Measurements from ENCODE around the gene ANGPTL1.
"Not testable (repeated sequence)": the region's sequence is repeated elsewhere in the genome, so short reads cannot be mapped to it uniquely, and the experiment has no call there.

ANGPTL1 gene

DNA sequence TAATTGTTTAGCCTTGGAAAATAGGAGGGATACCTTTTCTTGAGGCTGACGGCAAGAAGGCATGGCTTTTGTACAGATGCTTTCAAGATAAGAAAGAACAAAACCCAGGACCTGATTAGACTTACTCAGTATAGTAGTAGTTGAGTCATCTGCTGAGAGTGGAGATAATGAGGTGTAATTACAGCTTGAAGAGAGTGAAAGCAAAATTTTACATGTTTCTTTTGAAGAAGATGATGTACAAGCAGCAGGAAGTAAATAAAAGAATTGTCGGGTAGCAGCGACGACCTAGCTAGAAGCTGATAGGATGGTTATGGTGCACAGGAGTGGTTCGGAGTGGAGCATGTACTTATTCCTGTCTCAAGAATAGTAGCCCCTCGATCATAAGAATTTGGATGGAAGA lies 6.6 kb downstream of the ANGPTL1 start:
- no peak for DNase-seq (ENCODE audit: low spot score)

DNA sequence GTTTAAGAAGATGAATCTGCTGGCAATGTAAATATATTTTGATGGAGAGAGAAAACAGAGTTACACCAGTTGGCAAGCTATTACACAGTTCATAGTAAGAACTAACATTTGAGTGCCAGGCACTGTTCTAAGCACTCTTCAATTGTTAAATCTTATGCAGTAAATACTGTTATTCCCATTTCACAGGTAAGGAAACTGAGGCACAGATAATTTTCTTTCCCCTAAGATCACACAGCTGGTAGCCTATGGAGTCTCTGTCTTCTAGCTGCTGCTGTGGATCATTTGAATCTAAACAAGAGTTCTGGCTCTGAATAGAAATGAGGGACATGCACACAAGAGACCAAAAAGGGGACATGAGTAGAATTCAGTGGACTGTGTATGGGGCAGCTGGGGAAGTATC lies 8.0 kb downstream of the ANGPTL1 start:
- DNase-seq (ENCODE audit: low spot score), result no peak

DNA sequence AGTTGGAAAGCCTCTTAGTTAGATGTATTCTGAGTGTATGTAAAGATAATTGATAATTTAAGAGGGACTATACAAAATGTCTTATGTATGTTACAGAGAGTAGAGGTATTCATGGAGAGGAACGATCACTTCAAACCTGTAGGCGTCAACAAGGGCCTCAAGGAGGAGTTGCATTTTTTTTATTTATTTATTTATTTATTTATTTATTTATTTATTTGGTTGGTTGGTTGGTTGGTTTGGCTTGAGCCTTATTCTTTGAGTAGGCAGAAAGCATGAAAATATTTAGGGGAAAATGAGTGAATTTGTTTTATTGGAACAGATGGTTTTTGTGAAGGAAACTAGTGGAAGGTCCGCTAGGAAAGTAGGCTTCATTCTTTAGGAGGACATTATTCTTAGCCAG lies 8.5 kb downstream of the ANGPTL1 start:
- DNase-seq (ENCODE audit: low spot score), result no peak

DNA sequence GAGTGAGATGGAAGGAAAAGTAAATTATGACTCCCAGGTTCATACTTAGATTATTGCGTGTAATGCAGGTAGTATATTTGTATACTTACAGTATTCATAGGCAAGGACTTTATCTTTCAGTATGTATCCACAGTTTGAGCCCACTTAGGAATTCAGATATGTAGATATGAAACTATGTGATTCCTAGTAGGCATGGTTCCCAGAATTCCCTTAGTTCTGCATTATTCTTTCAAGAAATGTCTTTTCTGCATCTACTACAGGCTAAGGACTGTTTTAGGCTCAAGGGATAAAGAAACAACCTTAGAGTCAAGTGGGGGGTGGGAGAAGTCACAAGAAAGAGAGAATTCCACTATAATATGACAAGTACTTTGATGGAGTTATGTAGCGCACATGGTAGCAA lies 13.8 kb downstream of the ANGPTL1 start:
- no peak for DNase-seq (ENCODE audit: low spot score)

DNA sequence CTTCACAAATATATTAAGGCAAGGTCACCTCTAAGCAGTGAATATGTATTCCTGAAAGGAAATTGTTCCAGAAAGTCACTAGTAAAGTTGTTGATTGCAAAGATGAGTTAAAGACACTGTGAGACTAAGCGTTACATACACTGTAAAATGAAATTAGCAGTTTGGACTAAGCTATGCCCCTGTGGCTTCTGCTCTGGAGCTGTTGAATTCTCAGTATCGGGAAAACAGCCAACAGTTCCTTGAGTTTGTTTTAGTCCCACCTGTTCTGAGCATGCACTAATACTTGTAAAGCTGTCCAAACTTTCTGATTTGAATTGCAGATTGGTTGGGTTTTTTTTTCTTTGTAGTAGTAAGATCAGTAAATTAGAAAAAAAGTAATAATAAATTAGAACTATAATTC lies 21.0 kb downstream of the ANGPTL1 start:
- DNase-seq (ENCODE audit: low spot score), result no peak

DNA sequence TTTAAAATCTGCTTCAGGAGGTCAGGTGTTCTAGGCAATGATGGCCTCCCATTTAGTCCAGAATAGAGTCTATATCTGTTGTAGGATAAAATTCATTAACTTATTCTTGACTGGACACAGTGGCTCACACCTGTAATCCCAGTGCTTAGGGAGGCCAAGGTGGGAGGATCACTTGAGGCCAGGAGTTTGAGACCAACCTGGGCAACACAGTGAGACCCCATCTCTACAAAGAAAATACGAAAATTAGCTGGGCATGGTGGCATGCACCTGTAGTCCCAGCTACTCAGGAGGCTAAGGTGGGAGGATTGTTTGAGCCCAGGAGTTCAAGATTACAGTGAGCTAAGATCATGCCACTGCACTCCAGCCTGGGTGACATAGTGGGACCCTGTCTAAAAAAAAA lies 23.0 kb downstream of the ANGPTL1 start:
- DNase-seq (ENCODE audit: low spot score), result not testable (repeated sequence)

DNA sequence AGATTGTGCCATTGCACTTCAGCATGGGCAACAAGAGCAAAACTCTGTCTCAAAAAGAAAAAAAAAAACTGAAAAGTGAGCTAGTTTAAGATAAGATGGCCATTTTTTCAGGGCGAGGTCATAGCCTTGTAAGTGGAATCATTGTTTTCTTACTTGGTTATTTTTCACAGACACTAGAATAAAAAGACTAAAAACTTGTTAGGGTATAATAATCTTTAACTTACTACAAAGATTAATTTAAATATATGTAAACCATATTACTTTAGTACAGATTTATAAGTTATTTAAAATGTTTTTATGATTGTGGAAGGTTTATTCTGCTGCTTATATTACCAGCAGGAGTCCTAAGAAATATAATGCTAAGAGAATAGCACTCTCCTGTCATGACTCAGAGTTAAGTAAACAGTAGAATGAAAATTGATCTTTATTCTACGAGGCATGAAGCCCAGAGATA lies 23.5 kb downstream of the ANGPTL1 start:
- no peak for DNase-seq (ENCODE audit: low spot score)

DNA sequence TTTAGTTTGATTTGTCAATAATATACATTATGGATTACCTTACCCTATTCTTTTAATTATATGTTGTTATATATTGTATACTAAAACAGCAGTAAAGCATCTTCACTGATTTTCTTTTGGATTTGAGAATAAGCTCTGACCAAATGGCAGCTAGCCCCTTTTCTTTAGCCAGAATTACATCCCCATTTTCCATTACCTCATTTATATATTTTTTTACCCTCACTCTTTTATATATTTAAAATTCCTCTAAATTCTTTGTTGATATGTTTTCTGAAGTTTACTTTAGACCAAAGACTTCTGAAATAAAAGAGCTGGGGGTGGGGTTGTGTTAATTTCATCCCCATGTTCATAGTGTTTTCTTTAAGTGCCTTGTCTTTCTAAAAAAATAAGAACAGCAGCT lies 24.6 kb downstream of the ANGPTL1 start:
- no peak for DNase-seq (ENCODE audit: low spot score)

DNA sequence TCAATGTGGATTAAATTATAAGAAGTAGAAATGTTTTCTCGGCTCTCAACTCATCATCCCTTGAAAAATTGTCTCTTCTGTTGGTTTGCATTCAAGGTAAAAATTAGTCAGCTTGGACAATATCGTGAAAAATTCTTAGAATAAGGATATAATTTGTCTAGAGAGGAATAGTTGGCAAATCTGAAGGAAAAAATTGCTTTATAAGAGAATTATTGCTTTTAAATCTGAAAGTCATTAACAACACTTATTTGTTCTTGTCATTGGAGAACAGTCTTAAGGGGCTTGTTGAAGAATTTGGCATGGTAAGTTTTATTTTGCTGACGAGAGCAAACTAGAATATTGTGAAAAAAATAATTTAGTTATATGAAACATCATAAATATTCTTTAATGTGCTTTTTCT lies 26.4 kb downstream of the ANGPTL1 start:
- no peak for DNase-seq (ENCODE audit: low spot score)

DNA sequence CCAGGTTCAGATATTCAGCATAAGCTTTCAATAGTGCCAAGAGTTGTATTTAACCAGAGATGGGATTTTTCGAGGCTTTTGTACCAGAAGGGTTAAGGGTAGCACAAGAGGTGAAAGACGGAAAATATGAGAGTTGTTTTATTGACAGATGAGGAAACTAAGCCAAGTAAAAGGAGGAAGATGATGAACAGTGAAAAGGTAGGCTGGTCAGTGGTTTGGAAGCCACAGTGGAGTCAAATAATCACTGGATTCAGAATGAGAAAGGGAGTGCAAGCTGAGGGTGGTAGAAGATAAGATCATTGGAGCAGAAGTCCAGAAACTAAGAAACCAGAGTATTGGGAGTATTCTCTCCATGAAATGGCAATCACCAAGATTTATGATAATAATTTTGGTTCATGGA lies 45.7 kb downstream of the ANGPTL1 start:
- DNase-seq (ENCODE audit: low spot score), result no peak

DNA sequence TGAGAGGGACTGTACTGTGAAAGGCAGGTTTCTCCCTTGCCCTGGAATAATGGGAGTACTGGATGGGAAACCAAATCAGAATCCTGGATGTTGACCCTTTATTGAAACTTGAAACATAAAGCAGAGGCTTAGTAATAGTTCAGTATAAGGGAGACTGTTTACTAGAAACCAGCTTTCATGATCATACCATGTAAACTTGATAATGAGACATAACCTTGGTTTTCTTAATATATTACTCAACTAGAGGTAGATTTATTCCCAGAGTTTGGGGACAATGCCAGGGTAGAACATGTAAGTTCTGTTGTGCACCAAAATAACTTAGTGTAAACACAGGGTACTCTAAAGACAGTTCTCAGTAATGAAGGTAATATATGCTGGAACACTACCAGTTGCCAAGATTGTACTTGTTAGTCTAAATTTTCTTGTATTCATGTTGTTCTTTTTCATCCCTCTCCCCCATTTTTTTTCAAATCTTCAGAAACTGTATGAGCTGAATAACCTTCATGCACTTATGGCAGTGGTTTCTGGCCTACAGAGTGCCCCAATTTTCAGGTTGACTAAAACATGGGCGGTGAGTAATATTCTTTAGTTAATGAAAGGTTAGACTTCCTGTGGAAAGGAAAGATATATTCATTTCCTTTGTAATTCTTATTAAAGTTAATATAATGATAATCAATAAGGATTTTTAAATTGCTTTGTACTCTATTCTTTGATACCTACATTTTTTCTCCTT lies 49.6 kb downstream of the ANGPTL1 start:
- no peak for DNase-seq (ENCODE audit: low spot score)

DNA sequence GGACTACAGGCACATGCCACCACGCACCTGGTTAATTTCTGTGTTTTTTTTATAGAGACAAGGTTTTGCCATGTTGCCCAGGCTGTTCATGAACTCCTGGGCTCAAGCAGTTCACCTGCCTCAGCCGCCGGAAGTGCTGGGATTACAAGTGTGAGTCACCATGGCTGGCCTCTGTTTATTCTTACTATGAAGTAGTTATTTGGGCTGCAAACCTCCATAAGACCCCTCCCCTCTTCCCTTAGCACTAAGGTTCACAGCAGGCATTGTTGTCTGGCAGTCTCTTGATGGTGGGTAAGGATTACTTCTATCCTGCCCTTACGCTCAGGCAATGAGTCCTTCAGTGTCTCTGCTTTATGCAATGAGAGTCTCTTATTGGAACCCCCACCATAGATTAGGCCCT lies 51.8 kb downstream of the ANGPTL1 start:
- DNase-seq (ENCODE audit: low spot score), result no peak

DNA sequence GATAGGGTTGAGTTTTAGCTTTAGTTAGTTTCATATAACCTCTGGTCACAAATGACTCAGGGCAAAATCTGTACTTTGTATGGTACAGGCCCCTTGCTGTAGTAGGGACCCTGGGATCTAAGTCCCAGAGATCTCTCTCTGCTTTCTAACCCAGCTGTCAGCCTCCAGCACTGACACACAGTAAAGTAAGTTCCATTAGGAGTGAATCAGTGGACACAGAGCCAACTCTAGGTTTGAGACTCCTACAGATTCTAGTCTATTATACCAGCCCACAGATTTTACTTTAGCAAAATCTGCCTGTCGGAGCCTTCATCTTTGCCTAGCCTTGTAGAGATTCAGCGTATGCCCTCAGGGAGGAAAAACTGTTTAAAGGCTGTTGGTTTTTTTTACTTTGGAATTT lies 52.5 kb downstream of the ANGPTL1 start:
- DNase-seq (ENCODE audit: low spot score), result no peak

DNA sequence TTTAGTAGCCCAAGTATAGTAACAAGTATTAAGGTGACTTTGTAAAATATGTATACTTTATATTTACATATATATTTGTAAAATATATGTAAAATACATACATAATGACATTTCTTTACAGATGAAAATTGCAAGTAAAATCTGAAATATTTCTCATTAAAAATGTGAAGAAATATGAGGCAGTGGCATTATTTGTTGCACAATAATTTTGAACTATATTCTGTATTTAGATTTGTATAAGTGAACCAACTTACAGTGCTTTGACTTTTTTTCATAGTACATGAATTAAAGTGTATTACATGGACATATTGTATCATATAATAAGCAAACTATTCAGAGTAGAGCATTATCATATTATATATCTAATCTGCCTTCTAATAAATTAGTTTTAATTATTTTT lies 60.3 kb downstream of the ANGPTL1 start:
- DNase-seq (ENCODE audit: low spot score), result no peak

DNA sequence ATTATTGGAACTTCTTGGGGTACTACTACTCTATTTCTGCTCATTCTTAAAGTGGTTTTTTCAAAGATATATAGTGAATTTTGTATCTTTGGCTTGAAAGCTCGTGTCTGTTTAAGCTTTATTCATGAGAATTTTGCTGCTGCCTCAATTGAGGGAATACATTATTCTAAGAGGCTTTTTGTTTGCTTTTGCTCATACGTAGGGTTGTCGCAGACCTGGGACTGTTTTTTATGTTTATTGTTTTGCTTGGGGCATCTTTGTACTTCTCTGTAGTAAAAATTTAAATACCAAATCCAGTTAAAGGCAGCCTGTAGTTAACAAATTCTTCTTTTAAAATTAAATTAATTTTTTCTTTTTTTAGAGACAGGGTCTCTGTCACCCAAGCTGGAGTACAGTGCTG lies 62.3 kb downstream of the ANGPTL1 start:
- DNase-seq (ENCODE audit: low spot score), result no peak

DNA sequence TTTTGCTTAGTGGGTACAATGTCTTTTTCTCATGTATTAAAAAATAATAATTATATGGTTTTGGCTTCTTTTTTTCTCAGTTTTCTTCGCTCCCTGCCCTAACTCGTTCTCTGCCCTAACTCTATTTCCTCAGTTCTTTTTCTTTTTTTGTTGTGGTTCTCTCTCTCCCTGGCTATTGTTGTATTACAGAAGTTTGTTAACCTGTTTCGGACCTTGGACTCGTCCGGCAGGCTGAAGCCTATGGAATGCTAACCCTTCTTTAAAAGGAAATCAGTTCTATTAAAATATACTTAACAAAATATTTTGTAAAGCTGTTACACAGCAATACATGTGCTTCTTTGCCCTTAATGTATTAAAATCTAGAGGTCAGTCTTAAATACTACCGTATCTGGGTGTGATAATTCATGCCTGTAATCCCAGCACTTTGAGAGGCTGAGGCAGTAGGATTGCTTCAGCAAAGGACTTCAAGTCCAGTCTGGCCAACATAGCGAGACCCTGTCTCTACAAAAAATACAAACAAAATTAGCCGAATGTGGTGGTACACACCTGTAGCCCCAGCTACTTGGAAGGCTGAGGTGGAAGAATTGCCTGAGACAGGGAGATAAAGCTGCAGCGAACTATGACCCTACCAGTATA lies 64.1 kb downstream of the ANGPTL1 start:
- DNase-seq (ENCODE audit: low spot score), result no peak

DNA sequence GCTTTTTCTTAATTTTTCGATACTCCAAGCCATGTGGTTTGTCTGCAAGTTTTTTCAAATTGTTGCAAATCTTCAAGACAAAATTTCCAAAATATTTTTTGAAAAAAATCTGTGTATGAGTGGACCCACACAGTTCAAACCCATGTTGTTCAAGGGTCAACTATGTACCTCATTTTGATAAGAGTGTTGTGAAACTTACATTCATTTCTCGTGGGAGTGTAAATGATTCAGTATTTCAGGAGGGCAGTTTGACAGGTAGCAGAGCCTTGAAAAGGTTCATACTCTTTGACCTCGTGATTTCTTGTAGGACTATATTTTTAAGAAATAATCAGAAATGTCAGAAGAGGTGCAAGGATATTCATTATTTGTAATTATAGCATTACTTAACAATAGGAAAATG lies 68.0 kb downstream of the ANGPTL1 start:
- no peak for DNase-seq (ENCODE audit: low spot score)
